ENCODE data around the gene SUPT5H. TPM values are rescaled to one million over a fixed set of nuclear protein-coding genes. Genes with fewer than 3 reads are reported as not detected.

SUPT5H gene
- total and polyA plus RNA-seq, 2 of the 4 experiments (the other 2 are of a cell fraction) = 75.3 to 116 TPM

GRCh38 chr19:39401070-39401548, 44.3 kb upstream of the SUPT5H start:
- Histone ChIP-seq H3K23ac (ENCODE audit: low read depth, low read length) (peak overlapping the region; percentile 36; the same call in 1 of the 2 replicates), H2AK5ac (ENCODE audit: low read depth, low read length) (peak overlapping the region; percentile 99; the same call in 1 of the 2 replicates), H2AFZ (replicated peaks; ENCODE audit: low read length, poor library complexity) (peak overlapping the region; percentile 34), H2BK120ac (ENCODE audit: low read depth, low read length) (peak overlapping the region; percentile 98), H4K20me1 (ENCODE audit: insufficient read depth, low read length) (peaks cover 17% of the 10 kb centered on the region), H3K4me3 (ENCODE audit: insufficient read depth, low read depth, low read length) (no peak overlapping the region), H3K9ac (ENCODE audit: low read depth, low read length) (0 out of 2 replicates have a peak overlapping the region, but pooled peaks have one; percentile 4), H3K4me1 (ENCODE audit: control insufficient read depth, insufficient read depth, low read length) (peaks cover 28% of the 10 kb centered on the region), H3K79me1 (ENCODE audit: low read depth in 1 of 2, low read length in 2 of 2) (peaks cover 0 to 55% of the 10 kb centered on the region in 2 experiments; a peak in 2 of 4 replicates), H3K56ac (ENCODE audit: extremely low read depth, insufficient read depth, low read length) (no peak overlapping the region), H3K4me2 (ENCODE audit: low read depth, low read length) (no peak overlapping the region), H3K4ac (ENCODE audit: low read depth, low read length) (peak overlapping the region; percentile 97), H3K27ac (ENCODE audit: insufficient read depth, low read length) (peak overlapping the region; percentile 95), H4K5ac (ENCODE audit: low read depth, low read length) (no peak overlapping the region), H4K91ac (ENCODE audit: insufficient read depth, low read depth, low read length) (peak overlapping the region; percentile 99; the same call in 1 of the 2 replicates), H3K27me3 (ENCODE audit: control insufficient read depth, insufficient read depth, low read length) (no peaks in the 10 kb centered on the region), H3K9me1 (ENCODE audit: insufficient read depth, low read length) (peaks cover 11% of the 10 kb centered on the region), H3K18ac (ENCODE audit: low read depth, low read length) (no peak overlapping the region), H3K14ac (replicated peaks; ENCODE audit: low read depth, low read length) (peak overlapping the region; percentile 76; the same call in 1 of the 2 replicates), H4K8ac (ENCODE audit: low read depth in 2 of 2, low read length in 2 of 2) (peak overlapping the region in 1 of 2 experiments; percentile 90; a peak in 1 of 4 replicates), H2AK9ac (replicated peaks; ENCODE audit: low read depth, low read length, poor library complexity) (peak overlapping the region; percentile 75), H3K36me3 (ENCODE audit: control insufficient read depth, insufficient read depth, low read length) (peaks cover 4% of the 10 kb centered on the region), H2BK5ac (ENCODE audit: low read depth, low read length, poor library complexity, severe bottlenecking) (peak overlapping the region; percentile 94), H3K9me3 (ENCODE audit: control insufficient read depth, insufficient read depth, low read length) (no peaks in the 10 kb centered on the region), H2BK20ac (ENCODE audit: low read depth, low read length) (peak overlapping the region; percentile 72), H2BK15ac (ENCODE audit: low read depth, low read length) (peak overlapping the region; percentile 52; the same call in 1 of the 3 replicates)
- ChIA-PET CTCF (interaction anchor here (2.0 kb wide), 1 partner anchor 11 kb away, joined by 10 read pairs; the partner anchor contains the start of gene PLEKHG2), POLR2A (ENCODE audit: unreplicated experiment) (interaction anchor here (1.3 kb wide), 1 partner anchor 10 kb away, joined by 3 read pairs; no protein-coding TSS in a partner anchor)
- dilution Hi-C loops (cut with HindIII; ENCODE audit: low sequenced_read_pairs, unreplicated experiment) = no loop called here
- in situ Hi-C loops (cut with MboI; ENCODE audit: low sequenced_read_pairs) = no loop called here
- intact Hi-C loops (cut with micrococcal nuclease) = no loop called here
- 85% methylated on average over 3 of the region's 4 CpGs; no CpG with 5 or more reads in 1 of the 2 experiments for WGBS, 2 experiments (ENCODE audit: extremely low coverage in 2 of 2, insufficient read length in 1 of 2)
- no peak for ATAC-seq (ENCODE audit: low read depth)
- no peak for DNase-seq
- no TSS peak for BruUV-seq (replicated peaks)
- TF ChIP-seq POLR2A (IDR thresholded peaks at IDR 0.05; ENCODE audit: low read depth, low read length) (no peak; the same call in 1 of the 2 replicates), MAFK (IDR thresholded peaks at IDR 0.05; ENCODE audit: low read depth, low read length) (no peak), RCOR1 (IDR thresholded peaks at IDR 0.05; ENCODE audit: insufficient replicate concordance, low read length) (no peak), RAD21 (IDR thresholded peaks at IDR 0.05; ENCODE audit: low read length) (no peak), CHD1 (IDR thresholded peaks at IDR 0.05; ENCODE audit: low read depth, low read length) (no peak), NFE2L2 (IDR thresholded peaks at IDR 0.05; ENCODE audit: low read depth, low read length) (no peak)
- TF ChIP-seq, protein P1, sequence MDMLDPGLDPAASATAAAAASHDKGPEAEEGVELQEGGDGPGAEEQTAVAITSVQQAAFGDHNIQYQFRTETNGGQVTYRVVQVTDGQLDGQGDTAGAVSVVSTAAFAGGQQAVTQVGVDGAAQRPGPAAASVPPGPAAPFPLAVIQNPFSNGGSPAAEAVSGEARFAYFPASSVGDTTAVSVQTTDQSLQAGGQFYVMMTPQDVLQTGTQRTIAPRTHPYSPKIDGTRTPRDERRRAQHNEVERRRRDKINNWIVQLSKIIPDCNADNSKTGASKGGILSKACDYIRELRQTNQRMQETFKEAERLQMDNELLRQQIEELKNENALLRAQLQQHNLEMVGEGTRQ (IDR thresholded peaks at IDR 0.05; ENCODE audit: low read depth, low read length) = no peak
- TF ChIP-seq, protein P2, sequence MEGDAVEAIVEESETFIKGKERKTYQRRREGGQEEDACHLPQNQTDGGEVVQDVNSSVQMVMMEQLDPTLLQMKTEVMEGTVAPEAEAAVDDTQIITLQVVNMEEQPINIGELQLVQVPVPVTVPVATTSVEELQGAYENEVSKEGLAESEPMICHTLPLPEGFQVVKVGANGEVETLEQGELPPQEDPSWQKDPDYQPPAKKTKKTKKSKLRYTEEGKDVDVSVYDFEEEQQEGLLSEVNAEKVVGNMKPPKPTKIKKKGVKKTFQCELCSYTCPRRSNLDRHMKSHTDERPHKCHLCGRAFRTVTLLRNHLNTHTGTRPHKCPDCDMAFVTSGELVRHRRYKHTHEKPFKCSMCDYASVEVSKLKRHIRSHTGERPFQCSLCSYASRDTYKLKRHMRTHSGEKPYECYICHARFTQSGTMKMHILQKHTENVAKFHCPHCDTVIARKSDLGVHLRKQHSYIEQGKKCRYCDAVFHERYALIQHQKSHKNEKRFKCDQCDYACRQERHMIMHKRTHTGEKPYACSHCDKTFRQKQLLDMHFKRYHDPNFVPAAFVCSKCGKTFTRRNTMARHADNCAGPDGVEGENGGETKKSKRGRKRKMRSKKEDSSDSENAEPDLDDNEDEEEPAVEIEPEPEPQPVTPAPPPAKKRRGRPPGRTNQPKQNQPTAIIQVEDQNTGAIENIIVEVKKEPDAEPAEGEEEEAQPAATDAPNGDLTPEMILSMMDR (conservative IDR thresholded peaks at IDR 0.05; ENCODE audit: low read depth, low read length) = no peak; the same call in 1 of the 2 replicates
